ENCODE data around the gene MIGA1.
"Not testable (repeated sequence)": the region's sequence is repeated elsewhere in the genome, so short reads cannot be mapped to it uniquely, and the experiment has no call there.

MIGA1 gene

GRCh38 chr1:77779529-77780281, at the start of gene MIGA1:
Gene MIGA1 (plus strand): TSS chr1:77779649. CDS start chr1:77783253, 3,604 bp downstream.
- DNase-seq (ENCODE audit: low spot score): peak; percentile 95

DNA sequence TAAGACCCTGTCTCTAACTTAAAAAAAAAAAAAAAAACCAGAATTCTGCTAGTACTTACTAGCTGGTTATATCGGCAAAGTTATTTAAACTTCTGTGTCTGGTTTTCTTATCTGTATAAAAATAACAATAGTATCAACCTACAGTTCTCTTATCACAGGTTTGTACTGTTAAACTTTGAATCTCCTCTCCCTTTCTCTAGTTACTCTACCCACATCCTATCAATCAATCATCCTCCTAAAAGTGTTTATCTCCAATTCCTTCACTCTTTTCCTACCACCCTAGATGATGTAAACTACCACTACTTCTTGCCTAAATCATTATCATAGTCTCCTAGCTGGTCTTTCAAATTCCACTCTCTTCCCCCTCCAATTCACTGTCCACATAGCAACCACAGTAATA, 47.4 kb upstream of the MIGA1 start:
- no peak for DNase-seq (ENCODE audit: low spot score)

DNA sequence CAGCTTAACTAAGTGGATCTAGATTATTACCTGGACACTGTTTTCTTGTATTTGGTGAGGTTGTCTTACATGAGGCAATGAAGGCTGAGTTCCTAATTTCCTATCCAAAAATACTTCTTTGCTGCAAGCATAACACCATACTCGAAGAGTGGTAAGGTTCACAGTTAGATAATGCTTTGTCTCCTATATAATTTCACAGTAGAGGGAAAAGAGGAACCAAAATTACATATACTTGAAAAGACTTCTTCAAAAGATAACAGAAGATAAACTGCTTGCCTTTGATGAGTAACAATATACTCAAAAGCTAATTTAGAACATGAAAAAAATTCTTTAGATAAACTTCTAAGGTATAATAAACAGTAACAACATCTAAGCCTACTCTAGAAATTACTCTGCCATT, 40.2 kb upstream of the MIGA1 start:
- DNase-seq (ENCODE audit: low spot score): no peak

DNA sequence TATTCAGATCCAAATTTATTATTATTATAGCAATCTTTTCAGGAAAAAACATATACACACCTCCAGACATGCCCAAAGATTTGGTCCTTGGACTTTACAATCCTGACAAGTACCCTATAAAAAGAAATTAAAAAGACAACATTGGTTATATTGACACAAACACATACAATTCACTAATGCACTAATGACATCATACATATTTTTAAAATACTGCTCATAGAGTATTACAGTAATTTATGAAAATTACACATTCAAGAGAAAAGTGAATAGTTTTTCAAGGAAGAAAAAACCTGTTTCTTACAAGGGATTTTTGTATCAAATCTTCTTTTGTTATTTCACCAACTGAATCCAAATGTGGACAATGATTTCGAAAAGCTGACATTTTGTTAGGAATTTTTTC, 38.1 kb upstream of the MIGA1 start:
- DNase-seq (ENCODE audit: low spot score): no peak

DNA sequence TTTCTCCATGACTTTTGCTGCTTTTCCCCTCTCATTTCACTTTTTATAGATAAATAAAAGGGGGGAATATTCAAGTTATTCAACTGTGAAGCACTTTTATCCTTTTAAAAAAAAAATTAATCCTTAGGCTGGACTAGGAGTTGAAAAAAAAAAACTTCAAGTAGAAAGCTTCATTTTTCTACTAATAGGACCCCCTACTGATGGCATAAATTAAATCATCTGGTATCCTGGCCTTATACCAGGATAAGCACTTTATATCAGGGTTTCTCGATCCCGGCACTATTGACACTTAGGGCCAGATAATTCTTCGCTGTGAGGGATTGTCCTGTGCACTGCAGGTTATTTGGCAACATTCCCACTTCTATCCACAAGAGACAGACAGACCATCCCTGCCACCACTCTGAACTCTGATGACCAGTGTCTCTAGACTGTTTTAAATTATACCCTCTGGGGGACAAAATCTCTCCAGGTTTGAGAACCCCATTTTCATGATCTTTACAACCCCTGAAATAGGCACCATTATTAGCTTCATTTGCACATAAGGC, 37.4 kb upstream of the MIGA1 start:
- no peak for DNase-seq (ENCODE audit: low spot score)

DNA sequence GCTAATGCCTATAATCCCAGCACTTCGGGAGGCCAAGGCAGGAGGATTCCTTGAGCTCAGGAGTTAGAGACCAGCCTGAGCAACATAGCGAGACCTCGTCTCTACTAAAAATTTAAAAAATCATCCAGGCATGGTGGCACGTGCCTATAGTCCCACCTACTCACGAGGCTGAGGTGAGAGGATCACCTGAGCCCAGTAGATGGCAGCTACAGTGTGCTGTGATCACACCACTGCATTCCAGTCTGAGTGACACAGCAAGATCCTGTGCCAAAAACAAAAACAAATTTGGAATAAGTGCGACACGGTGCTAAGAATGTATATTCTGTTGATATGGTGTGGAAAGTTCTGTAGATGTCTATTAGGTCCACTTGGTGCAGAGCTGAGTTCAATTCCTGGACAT, 34.9 kb upstream of the MIGA1 start:
- DNase-seq (ENCODE audit: low spot score): peak; percentile 29

DNA sequence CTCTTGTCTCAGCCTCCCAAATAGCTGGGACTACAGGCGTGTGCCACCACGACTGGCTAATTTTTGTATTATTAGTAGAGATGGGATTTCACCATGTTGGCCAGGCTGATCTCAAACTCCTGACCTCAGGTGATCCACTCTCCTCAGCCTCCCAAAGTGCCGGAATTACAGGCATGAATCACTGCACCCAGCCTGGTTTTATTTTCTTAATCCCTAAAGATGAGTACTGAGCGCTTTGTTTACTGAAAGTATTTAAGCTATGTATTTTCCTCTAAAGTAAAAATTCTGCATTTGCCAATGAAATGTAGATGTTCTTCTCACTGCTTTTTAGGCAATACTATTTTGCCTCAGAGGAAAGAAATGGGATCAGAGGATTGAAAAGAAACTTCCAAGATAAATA, 30.0 kb upstream of the MIGA1 start:
- DNase-seq (ENCODE audit: low spot score): not testable (repeated sequence)

- no peak for DNase-seq (ENCODE audit: low spot score)
Measured at GRCh38 chr1:77756052-77756754, 23.2 kb upstream of the MIGA1 start.

- no peak for DNase-seq (ENCODE audit: low spot score)
Measured at GRCh38 chr1:77757066-77757584, 22.3 kb upstream of the MIGA1 start.

- DNase-seq (ENCODE audit: low spot score): no peak
Measured at GRCh38 chr1:77757603-77758002, 21.8 kb upstream of the MIGA1 start.

- peak; percentile 89 for DNase-seq (ENCODE audit: low spot score)
Measured at GRCh38 chr1:77759071-77760028, 20.1 kb upstream of the MIGA1 start, which contains the start of gene USP33. Gene USP33 (minus strand): TSS chr1:77759852. CDS start chr1:77741697, 18,155 bp downstream.

DNA sequence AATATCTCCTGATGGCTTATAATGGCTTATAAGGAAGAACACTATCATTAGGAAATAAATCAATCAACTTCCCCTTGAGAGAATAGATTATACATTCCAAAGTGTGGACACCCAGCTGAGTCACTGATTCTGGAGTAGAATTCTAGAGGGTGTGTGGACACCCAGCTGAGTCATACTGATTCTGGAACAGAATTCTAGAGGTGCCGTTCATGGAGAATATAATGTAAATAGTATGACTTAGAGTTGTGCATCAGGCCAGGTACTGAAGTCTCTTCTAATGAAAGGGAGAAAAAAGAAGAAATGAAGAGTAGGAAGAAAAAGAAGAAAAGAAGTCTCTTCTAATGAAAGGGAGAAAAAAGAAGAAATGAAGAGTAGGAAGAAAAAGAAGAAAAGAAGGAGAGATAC, 17.4 kb upstream of the MIGA1 start:
- DNase-seq (ENCODE audit: low spot score): peak; percentile 82

DNA sequence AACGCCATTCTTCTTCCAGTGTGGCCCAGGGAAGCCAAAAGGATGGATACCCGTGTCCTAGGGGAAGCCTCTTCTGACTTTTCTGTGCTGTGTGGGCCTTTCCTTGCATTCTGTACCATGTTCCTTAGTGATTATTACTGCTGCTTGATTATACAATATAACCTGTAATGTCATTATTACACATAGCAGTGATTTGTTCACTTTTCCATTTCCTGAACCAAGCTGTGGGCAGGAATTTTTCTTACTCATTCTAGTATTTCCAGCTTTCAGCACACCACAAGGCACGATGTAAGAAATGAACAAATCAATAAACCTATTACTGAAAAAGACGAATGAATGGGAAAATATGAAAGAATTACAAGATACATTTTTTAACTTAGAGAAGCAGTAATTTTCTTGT, 11.4 kb upstream of the MIGA1 start:
- peak; percentile 40 for DNase-seq (ENCODE audit: low spot score)

GRCh38 chr1:77776007-77776700, 3.3 kb upstream of the MIGA1 start:
- peak; percentile 95 for DNase-seq (ENCODE audit: low spot score)

DNA sequence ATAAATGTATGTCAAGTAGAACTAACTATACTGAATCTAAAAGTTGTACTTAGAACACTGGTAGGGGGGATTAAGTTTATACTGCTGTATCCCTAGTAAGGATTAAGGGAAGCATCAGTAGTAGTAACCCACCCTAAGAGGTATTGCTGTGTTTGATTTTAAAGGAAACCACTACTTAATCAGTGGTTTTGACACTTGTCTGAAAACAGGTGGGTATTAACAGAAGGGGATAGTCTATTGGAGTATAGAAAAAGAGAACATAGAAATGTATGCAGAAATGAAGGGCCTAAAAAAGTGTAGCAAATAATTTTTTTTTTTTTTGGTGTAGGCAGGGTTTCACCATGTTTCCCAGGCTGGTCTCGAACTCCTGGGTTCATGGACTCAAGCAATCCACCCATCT, 2.2 kb downstream of the MIGA1 start:
- no peak for DNase-seq (ENCODE audit: low spot score)

DNA sequence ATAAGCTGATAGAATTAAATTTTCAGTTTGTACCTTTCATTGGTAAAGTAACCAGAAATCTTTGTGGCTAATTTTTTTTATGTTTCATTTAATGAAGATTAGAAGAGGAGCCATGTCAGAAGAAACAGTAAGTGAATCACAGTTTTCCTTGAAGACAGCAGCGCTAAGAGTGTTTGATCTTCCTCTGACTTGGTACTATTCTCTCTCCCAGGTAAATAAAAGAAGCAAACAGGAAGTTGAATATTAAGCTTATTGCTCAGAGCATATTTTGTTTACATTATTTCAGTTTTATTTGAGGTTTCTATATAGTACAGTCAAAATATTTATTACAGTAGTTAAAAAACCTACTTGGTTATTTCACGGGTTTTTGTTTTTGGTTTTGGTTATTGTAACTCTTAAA, 3.7 kb downstream of the MIGA1 start:
- DNase-seq (ENCODE audit: low spot score): no peak

GRCh38 chr1:77786093-77786741, 6.8 kb downstream of the MIGA1 start:
- DNase-seq (ENCODE audit: low spot score): not testable (repeated sequence)

DNA sequence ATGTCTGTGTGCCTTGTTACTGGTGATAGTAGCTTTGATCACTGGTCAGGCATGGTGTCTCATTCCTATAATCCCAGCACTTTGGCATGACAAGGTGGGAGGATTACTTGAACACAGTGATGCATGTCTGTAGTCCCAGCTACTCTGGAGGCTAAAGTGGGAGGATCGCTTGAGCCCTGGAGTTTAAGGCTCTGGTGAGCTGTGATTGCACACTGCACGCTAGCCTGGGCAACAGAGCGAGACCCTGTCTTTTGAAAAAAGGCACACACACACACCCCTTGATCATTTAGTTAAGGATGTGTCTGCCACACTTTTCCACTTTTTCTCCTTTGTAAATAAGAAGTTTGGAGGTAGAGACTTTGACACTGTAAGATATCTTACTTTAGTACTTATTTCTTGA, 15.1 kb downstream of the MIGA1 start:
- DNase-seq (ENCODE audit: low spot score): peak; percentile 37

GRCh38 chr1:77796695-77797405, 17.4 kb downstream of the MIGA1 start:
- no peak for DNase-seq (ENCODE audit: low spot score)

DNA sequence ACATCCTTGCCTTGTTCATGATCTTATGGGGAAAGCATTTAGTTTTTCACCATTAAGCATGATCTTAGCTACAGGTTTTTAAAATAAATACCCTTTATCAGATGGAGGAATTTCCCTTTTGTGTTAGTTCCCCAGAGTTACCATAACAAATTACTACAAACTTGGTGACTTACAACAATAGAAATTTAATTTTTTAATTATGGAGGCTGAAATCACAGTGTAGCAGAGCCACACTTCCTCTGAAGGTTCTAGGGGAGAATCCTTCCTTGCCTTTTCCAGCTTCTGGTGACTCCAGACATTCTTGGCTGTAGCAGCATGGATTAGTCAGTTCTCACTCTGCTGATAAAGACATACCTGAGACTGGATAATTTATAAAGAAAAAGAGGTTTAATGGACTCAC, 18.5 kb downstream of the MIGA1 start:
- peak; percentile 60 for DNase-seq (ENCODE audit: low spot score)
